ENCODE results near the gene ADCY1.

GRCh38 chr7:45684910-45685618, 110.9 kb downstream of the ADCY1 start:
- TF ChIP-seq CTCF (IDR thresholded peaks at IDR 0.05) (no peak), POLR2A (IDR thresholded peaks at IDR 0.05) (no peak), EP300 (IDR thresholded peaks at IDR 0.05) (no peak)

Measured in suprapubic skin (tissue), 3 donors.